ENCODE data around the gene ALDH3A1. TPM values are rescaled to one million over a fixed set of nuclear protein-coding genes. Genes with fewer than 3 reads are reported as not detected.

ALDH3A1 gene
- total and polyA plus RNA-seq, 10 of the 15 experiments (the other 5 are each of a cell fraction or from before 2014, with no cell fraction given) = 0.20 TPM; not detected in 9

DNA sequence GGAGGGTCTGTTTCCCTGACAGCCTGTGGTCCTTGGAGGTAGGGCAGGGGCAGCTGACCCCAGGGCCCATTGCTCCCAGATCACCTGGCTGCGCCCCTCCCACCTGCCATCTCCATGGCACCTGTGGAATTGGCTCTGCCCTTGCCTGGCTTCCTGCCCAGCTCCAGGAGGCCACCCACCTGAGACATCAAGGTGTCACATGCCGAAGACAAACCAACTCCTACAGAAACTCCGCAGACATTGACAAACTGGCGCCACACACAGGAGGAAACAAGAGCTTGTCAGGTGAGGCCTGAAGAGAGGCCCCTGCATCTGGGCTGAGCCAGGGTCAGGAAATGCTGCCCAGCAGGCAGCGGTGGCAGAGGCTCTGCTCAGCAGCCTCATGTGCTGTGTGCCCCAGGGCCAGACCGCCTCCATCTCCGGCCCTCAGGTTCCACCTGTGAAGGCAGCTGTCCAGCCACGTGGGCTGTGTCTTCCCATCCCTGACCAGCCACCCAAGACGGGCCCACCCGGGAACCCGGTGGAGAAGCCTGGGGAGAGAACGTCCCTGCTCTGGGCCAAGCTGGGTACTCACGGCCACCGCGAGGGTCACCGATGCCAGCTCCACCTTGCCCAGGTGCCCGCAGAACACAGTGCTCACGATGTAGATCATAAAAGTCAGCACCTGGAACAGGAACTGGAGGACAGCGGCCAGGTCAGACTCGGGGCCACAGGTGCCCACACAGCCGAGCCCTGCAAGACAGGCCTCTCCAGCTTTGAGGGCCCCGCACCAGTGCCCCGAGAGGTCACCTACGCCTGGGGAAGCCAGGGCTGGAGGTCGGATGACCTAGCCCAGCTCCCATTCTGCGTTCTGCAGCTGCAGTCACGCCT is 33.3 kb downstream of the ALDH3A1 start:
- no peak for FAIRE-seq
- CTCF ChIA-PET = no interaction called here
- WGBS (ENCODE audit: insufficient coverage, insufficient replicate concordance, low lambda C conversion rate, missing lambda C conversion rate) = 49% methylated on average over 27 of the region's 27 CpGs

More for the DNA sequence above, 33.3 kb downstream of the ALDH3A1 start:
- DNase-seq (ENCODE audit: low read depth, low spot score) = no peak
- ATAC-seq = no peak
- H3K4me2 ChIP-seq (ENCODE audit: control insufficient read depth, insufficient read depth) = no peak overlapping the region
- intact Hi-C loops (cut with micrococcal nuclease; ENCODE audit: unreplicated experiment) (no loop called here), in situ Hi-C loops (cut with MboI) (no loop called here)
- no peak overlapping the region for H3K27ac ChIP-seq (ENCODE audit: control insufficient read depth, insufficient read depth)
- H3K4me3 ChIP-seq = no peak overlapping the region
- H3K36me3 ChIP-seq (ENCODE audit: control insufficient read depth in 2 of 2, insufficient read depth in 2 of 2, low read length in 1 of 2) = no peaks in the 10 kb centered on the region
- peaks cover 0 to 2% of the 10 kb centered on the region in 2 experiments; a peak in 1 of 4 replicates for H3K27me3 ChIP-seq (replicated peaks in 1 of 2; ENCODE audit: control insufficient read depth in 2 of 2, insufficient read depth in 2 of 2, low read length in 1 of 2)
- no peak overlapping the region for H2AFZ ChIP-seq (ENCODE audit: control insufficient read depth, low read depth, low read length)
- TF ChIP-seq BCLAF1 (IDR thresholded peaks at IDR 0.05) = no peak
- no peak for TF ChIP-seq DPF2 (IDR thresholded peaks at IDR 0.05)
- TF ChIP-seq, protein P1, sequence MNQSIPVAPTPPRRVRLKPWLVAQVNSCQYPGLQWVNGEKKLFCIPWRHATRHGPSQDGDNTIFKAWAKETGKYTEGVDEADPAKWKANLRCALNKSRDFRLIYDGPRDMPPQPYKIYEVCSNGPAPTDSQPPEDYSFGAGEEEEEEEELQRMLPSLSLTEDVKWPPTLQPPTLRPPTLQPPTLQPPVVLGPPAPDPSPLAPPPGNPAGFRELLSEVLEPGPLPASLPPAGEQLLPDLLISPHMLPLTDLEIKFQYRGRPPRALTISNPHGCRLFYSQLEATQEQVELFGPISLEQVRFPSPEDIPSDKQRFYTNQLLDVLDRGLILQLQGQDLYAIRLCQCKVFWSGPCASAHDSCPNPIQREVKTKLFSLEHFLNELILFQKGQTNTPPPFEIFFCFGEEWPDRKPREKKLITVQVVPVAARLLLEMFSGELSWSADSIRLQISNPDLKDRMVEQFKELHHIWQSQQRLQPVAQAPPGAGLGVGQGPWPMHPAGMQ (IDR thresholded peaks at IDR 0.05; ENCODE audit: borderline replicate concordance) = no peak
- TF ChIP-seq EED (IDR thresholded peaks at IDR 0.05; ENCODE audit: low read depth) = no peak
- no peak for TF ChIP-seq STAT3 (IDR thresholded peaks at IDR 0.05; ENCODE audit: low read depth, low read length)
- TF ChIP-seq EGR1 (IDR thresholded peaks at IDR 0.05; ENCODE audit: borderline replicate concordance in 1 of 2, low read depth in 2 of 2, low read length in 2 of 2) = no peak
- TF ChIP-seq, protein P2, sequence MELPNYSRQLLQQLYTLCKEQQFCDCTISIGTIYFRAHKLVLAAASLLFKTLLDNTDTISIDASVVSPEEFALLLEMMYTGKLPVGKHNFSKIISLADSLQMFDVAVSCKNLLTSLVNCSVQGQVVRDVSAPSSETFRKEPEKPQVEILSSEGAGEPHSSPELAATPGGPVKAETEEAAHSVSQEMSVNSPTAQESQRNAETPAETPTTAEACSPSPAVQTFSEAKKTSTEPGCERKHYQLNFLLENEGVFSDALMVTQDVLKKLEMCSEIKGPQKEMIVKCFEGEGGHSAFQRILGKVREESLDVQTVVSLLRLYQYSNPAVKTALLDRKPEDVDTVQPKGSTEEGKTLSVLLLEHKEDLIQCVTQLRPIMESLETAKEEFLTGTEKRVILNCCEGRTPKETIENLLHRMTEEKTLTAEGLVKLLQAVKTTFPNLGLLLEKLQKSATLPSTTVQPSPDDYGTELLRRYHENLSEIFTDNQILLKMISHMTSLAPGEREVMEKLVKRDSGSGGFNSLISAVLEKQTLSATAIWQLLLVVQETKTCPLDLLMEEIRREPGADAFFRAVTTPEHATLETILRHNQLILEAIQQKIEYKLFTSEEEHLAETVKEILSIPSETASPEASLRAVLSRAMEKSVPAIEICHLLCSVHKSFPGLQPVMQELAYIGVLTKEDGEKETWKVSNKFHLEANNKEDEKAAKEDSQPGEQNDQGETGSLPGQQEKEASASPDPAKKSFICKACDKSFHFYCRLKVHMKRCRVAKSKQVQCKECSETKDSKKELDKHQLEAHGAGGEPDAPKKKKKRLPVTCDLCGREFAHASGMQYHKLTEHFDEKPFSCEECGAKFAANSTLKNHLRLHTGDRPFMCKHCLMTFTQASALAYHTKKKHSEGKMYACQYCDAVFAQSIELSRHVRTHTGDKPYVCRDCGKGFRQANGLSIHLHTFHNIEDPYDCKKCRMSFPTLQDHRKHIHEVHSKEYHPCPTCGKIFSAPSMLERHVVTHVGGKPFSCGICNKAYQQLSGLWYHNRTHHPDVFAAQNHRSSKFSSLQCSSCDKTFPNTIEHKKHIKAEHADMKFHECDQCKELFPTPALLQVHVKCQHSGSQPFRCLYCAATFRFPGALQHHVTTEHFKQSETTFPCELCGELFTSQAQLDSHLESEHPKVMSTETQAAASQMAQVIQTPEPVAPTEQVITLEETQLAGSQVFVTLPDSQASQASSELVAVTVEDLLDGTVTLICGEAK (IDR thresholded peaks at IDR 0.05; ENCODE audit: borderline replicate concordance) = no peak
- TF ChIP-seq BCL11A (IDR thresholded peaks at IDR 0.05; ENCODE audit: low read depth, low read length) = no peak
- TF ChIP-seq HCFC1 (IDR thresholded peaks at IDR 0.05; ENCODE audit: low read length) = no peak
- TF ChIP-seq POLR2AphosphoS2 (IDR thresholded peaks at IDR 0.05; ENCODE audit: low read depth, low read length) = no peak
- TF ChIP-seq MYB (IDR thresholded peaks at IDR 0.05; ENCODE audit: borderline replicate concordance, low read depth, low read length) = no peak
- no peak for TF ChIP-seq WRNIP1 (IDR thresholded peaks at IDR 0.05; ENCODE audit: borderline replicate concordance, low read depth, low read length)
- TF ChIP-seq TAF1 (IDR thresholded peaks at IDR 0.05; ENCODE audit: borderline replicate concordance, low read depth, low read length) = no peak
- TF ChIP-seq ZNF217 (IDR thresholded peaks at IDR 0.05) = no peak
- no peak for TF ChIP-seq PAX5 (IDR thresholded peaks at IDR 0.05; ENCODE audit: borderline replicate concordance, low read depth, low read length)
- TF ChIP-seq ZNF207 (IDR thresholded peaks at IDR 0.05; ENCODE audit: borderline replicate concordance) = no peak
- H3K79me2 ChIP-seq (ENCODE audit: control insufficient read depth, insufficient read depth, low read length) = no peaks in the 10 kb centered on the region
- H4K20me1 ChIP-seq (ENCODE audit: control insufficient read depth, insufficient read depth) = no peaks in the 10 kb centered on the region
- BruUV-seq (replicated peaks) = no TSS peak
- SMC1A ChIA-PET (ENCODE audit: uncharacterized antibody, unreplicated experiment) = no interaction called here
- H3K9ac ChIP-seq (ENCODE audit: control insufficient read depth, insufficient read depth, low read length) = no peak overlapping the region
- no peaks in the 10 kb centered on the region for H3K4me1 ChIP-seq (ENCODE audit: control insufficient read depth, insufficient read depth, low read length)
- RAD21 ChIA-PET (ENCODE audit: unreplicated experiment) = no interaction called here
- POLR2A ChIA-PET = no interaction called here
- H3K9me3 ChIP-seq (replicated peaks; ENCODE audit: control insufficient read depth, insufficient read depth, low read length) = no peaks in the 10 kb centered on the region

Data from GM12878 (cell line).